HepG2 (cell line): Measurements from ENCODE around the gene CCL22. TPM values are rescaled to one million over a fixed set of nuclear protein-coding genes. Genes with fewer than 3 reads are reported as not detected.

Experiments used
- ARID3A ChIP-seq: IDR thresholded peaks from 2 replicates; pipeline ENCODE4 v1.6.1; 2012; ENCODE audit warnings: low read depth, low read length, improper control_type of control experiment
- CBFB ChIP-seq: sonication (generic); formaldehyde crosslinking; IDR thresholded peaks from 2 replicates; pipeline ENCODE4 v1.4.0; 2020; ENCODE audit warnings: missing genetic modification reagents
- FOSL1 ChIP-seq: sonication (generic); formaldehyde crosslinking; IDR thresholded peaks from 2 replicates; pipeline ENCODE4 v1.9.0; 2021; ENCODE audit warnings: missing genetic modification reagents, borderline replicate concordance
- FOXK1 ChIP-seq: sonication (generic); formaldehyde crosslinking; IDR thresholded peaks from 2 replicates; pipeline ENCODE4 v1.4.0; 2020; ENCODE audit warnings: low read depth, missing genetic modification reagents, borderline replicate concordance
- FOXP4 ChIP-seq: sonication (generic); formaldehyde crosslinking; IDR thresholded peaks from 2 replicates; pipeline ENCODE4 v1.4.0; 2020; ENCODE audit warnings: missing genetic modification reagents
- GABPB1 ChIP-seq: IDR thresholded peaks from 2 replicates; pipeline ENCODE4 v1.6.1; 2016; ENCODE audit warnings: mild to moderate bottlenecking, missing genetic modification reagents, moderate library complexity, missing compliant biosample characterization
- GATA4 ChIP-seq: sonication (generic); IDR thresholded peaks from 2 replicates; pipeline ENCODE4 v1.6.1; 2016; ENCODE audit warnings: antibody characterized with exemption, low read depth, borderline replicate concordance
- MAZ ChIP-seq, 2 experiments: sonication (generic) in 1 of 2; formaldehyde crosslinking in 1 of 2; IDR thresholded peaks; 2 replicates each; pipeline versions ENCODE4 v1.5.0 to v1.6.1; 2012 to 2020; ENCODE audit warnings: low read depth in 2 of 2, mild to moderate bottlenecking in 2 of 2, borderline replicate concordance in 1 of 2, improper control_type of control experiment in 1 of 2, low read length in 1 of 2, missing genetic modification reagents in 1 of 2, moderate library complexity in 1 of 2
- MIXL1 ChIP-seq: IDR thresholded peaks from 2 replicates; pipeline ENCODE4 v1.6.1; 2016
- MYC ChIP-seq: sonication (generic); formaldehyde crosslinking; IDR thresholded peaks from 2 replicates; pipeline ENCODE4 v1.9.0; 2021; ENCODE audit warnings: missing genetic modification reagents, borderline replicate concordance
- NFE2L1 ChIP-seq: sonication (generic); formaldehyde crosslinking; IDR thresholded peaks from 2 replicates; pipeline ENCODE4 v1.4.0; 2020; ENCODE audit warnings: missing genetic modification reagents, mild to moderate bottlenecking, borderline replicate concordance
- SRSF9 ChIP-seq: fragments of 200-400 bp; formaldehyde crosslinking; IDR thresholded peaks from 2 replicates; pipeline ENCODE4 v1.6.1; 2018; ENCODE audit warnings: borderline replicate concordance, mild to moderate bottlenecking, low read depth, low read length; ENCODE audit not compliant: insufficient read depth, poor library complexity, severe bottlenecking
- TEAD3 ChIP-seq: optimal IDR thresholded peaks from 2 replicates; pipeline ENCODE3; 2016; ENCODE audit warnings: borderline replicate concordance
- ZNF124 ChIP-seq: sonication (generic); formaldehyde crosslinking; IDR thresholded peaks from 2 replicates; pipeline ENCODE4 v1.4.0; 2020; ENCODE audit warnings: missing genetic modification reagents
- ZNF138 ChIP-seq: sonication (generic); formaldehyde crosslinking; IDR thresholded peaks from 2 replicates; pipeline ENCODE4 v1.5.0; 2020; ENCODE audit warnings: mild to moderate bottlenecking, low read depth, missing genetic modification reagents
- ZNF296 ChIP-seq: sonication (generic); formaldehyde crosslinking; conservative IDR thresholded peaks from 2 replicates; pipeline ENCODE4 v1.5.0; 2020; ENCODE audit warnings: mild to moderate bottlenecking, missing genetic modification reagents
- ZNF335 ChIP-seq: sonication (generic); formaldehyde crosslinking; IDR thresholded peaks from 2 replicates; pipeline ENCODE4 v1.4.0; 2020; ENCODE audit warnings: missing genetic modification reagents
- ZNF83 ChIP-seq: sonication (generic); formaldehyde crosslinking; IDR thresholded peaks from 2 replicates; pipeline ENCODE4 v1.4.0; 2020; ENCODE audit warnings: missing genetic modification reagents, mild to moderate bottlenecking, borderline replicate concordance
- ZXDC ChIP-seq: sonication (generic); formaldehyde crosslinking; IDR thresholded peaks from 2 replicates; pipeline ENCODE4 v1.5.0; 2020; ENCODE audit warnings: mild to moderate bottlenecking, missing genetic modification reagents
- polyA plus RNA-seq, 8 experiments: library from polyadenylated mRNA; depleted of rRNA in 3 of 8; stranded (reverse) in 7 of 8; unstranded in 1 of 8; fragments of >200 nt; fragmentation: Illumina TruSeq in 4 of 8; extraction: Trizol in 4 of 8; gene quantifications; 2 replicates each; pipeline versions ENCODE4 v1.2.1 to v1.2.3, GENCODE V29; 2011 to 2016; ENCODE audit warnings: low read depth in 4 of 8, missing spikeins in 1 of 8, mixed read lengths in 1 of 8; ENCODE audit not compliant: insufficient read depth in 1 of 8
- total RNA-seq, 5 experiments: library from RNA; depleted of rRNA; stranded (reverse); fragments of >200 nt; fragmentation: Illumina TruSeq; extraction: Trizol; gene quantifications; 2 replicates each; pipeline ENCODE4 v1.2.3, GENCODE V29; 2016; ENCODE audit warnings: low read depth in 1 of 5

The CCL22 gene
- total and polyA plus RNA-seq, 2 of the 13 experiments (the other 11 are each of a cell fraction or from before 2014, with no cell fraction given), result not detected

- TF ChIP-seq ZXDC (CRISPR knock-in tag) (peak; percentile 61; the same call in 1 of the 2 replicates), ARID3A (no peak), ZNF124 (CRISPR knock-in tag) (no peak), GABPB1 (CRISPR knock-in tag) (peak; percentile 35; the same call in 1 of the 2 replicates), MIXL1 (no peak), MYC (CRISPR knock-in tag) (no peak; the same call in 1 of the 2 replicates), ZNF83 (CRISPR knock-in tag) (no peak), ZNF138 (no peak), ZNF296 (CRISPR knock-in tag) (no peak), FOXK1 (CRISPR knock-in tag) (no peak), MAZ (IDR thresholded peaks at IDR 0.05; ENCODE audit: borderline replicate concordance, low read depth, low read length) (no peak), MAZ (CRISPR knock-in tag; IDR thresholded peaks at IDR 0.05; ENCODE audit: low read depth) (no peak), CBFB (CRISPR knock-in tag) (peak; percentile 14; the same call in 1 of the 2 replicates), FOSL1 (CRISPR knock-in tag) (no peak), GATA4 (no peak), SRSF9 (no peak), NFE2L1 (no peak), TEAD3 (CRISPR knock-in tag) (no peak), ZNF335 (CRISPR knock-in tag) (0 out of 2 replicates have a peak, but pooled peaks have one; percentile 59), FOXP4 (CRISPR knock-in tag) (no peak)
These were observed 25.9 kb downstream of the CCL22 start (continued) for GRCh38 chr16:57384248-57385070.
